Right kidney (tissue), 1 donor: Measurements from ENCODE around the gene CACNA1C.
"Not testable (repeated sequence)": the region's sequence is repeated elsewhere in the genome, so short reads cannot be mapped to it uniquely, and the experiment has no call there.

ENCODE experiments used
- DNase-seq: peaks from one replicate; pipeline ENCODE4 v3.0.0-alpha.2; 2016

The CACNA1C gene

GRCh38 chr12:2679068-2679815 lies 626.5 kb downstream of the CACNA1C start:
- no peak for DNase-seq

GRCh38 chr12:2679816-2680675 lies 627.3 kb downstream of the CACNA1C start:
- DNase-seq = no peak

- DNase-seq = no peak
Observed at GRCh38 chr12:2680676-2681039, 627.9 kb downstream of the CACNA1C start.

- no peak for DNase-seq
Observed at GRCh38 chr12:2681450-2682205, 628.8 kb downstream of the CACNA1C start.

GRCh38 chr12:2682296-2683251 lies 629.8 kb downstream of the CACNA1C start:
- DNase-seq = no peak

GRCh38 chr12:2683283-2684025 lies 630.7 kb downstream of the CACNA1C start:
- DNase-seq = no peak

DNA sequence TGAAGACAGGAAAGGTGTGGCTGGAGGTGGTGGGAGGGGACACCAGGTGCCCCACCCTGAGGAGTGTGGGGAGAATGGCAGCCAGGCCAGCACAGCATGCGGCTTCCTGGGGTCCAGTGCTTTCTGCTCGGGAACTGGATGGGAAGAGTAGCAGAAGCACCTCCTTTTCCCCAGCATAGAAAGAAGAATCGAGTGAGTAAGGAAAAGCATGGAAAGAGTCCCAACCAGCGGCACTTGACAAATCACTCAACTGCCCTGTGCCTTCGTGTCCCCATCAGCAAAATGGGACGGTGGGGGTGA lies 631.2 kb downstream of the CACNA1C start:
- not testable (repeated sequence) for DNase-seq

DNA sequence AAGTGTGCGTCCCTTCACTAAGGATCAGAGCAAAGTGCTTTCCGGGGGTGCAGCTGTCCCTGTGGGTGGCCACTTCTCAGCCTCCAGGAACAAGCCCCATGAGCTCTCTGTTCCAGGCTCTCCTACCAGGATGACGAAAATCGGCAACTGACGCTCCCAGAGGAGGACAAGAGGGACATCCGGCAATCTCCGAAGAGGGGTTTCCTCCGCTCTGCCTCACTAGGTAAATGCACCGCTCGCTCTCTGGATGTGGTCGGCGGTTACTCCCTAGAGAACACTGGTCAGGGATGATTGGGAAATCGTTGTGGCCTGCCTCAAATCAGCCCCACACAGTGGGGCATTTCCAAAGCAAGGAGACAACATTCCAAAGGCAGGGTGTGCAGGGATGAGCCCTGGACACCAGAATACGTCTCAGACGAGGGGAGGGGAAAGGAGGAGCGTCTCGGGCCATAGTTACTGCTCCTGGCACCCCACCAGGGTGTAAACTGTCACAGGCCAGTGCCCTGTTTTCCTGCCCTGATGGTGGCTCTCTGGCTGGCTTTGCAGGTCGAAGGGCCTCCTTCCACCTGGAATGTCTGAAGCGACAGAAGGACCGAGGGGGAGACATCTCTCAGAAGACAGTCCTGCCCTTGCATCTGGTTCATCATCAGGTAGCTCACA lies 633.0 kb downstream of the CACNA1C start:
- DNase-seq = not testable (repeated sequence)

DNA sequence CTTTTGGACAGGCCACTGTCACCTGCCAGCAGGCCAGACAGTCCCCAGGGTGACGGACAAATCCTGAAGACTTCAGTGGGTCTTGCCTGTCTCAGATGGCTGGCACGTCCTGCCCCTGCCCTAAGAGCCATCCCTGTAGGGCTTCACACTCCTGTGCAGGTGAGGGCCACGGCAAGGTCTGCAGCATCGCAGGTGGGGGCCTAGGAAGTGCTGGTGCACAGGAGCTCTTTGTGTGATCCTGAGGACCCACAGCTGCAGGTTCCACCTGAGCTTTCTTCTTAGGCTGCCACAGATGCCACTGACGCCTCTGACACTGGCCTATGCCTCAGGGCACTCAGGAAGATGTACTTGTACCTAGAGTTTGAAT lies 633.5 kb downstream of the CACNA1C start:
- DNase-seq = no peak

GRCh38 chr12:2687058-2687457 lies 634.3 kb downstream of the CACNA1C start:
- no peak for DNase-seq

- no peak for DNase-seq
Observed at GRCh38 chr12:2687726-2688125, 634.9 kb downstream of the CACNA1C start.

DNA sequence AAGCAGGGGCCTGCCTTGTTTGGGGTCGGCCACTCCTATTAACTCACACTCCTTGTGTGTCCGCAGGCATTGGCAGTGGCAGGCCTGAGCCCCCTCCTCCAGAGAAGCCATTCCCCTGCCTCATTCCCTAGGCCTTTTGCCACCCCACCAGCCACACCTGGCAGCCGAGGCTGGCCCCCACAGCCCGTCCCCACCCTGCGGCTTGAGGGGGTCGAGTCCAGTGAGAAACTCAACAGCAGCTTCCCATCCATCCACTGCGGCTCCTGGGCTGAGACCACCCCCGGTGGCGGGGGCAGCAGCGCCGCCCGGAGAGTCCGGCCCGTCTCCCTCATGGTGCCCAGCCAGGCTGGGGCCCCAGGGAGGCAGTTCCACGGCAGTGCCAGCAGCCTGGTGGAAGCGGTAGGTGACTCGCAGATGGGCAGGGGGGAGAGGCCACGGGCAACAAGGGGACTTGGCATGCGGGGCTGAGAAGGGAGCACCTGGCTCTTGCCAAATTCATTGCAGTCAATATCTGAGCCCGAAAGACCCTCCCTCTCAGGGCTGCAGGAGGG lies 635.7 kb downstream of the CACNA1C start:
- no peak for DNase-seq

GRCh38 chr12:2689393-2689792 lies 636.6 kb downstream of the CACNA1C start:
- no peak for DNase-seq

- DNase-seq = no peak
Observed at GRCh38 chr12:2689879-2690278, 637.1 kb downstream of the CACNA1C start.

GRCh38 chr12:2690348-2691005 lies 637.7 kb downstream of the CACNA1C start:
- DNase-seq = no peak

DNA sequence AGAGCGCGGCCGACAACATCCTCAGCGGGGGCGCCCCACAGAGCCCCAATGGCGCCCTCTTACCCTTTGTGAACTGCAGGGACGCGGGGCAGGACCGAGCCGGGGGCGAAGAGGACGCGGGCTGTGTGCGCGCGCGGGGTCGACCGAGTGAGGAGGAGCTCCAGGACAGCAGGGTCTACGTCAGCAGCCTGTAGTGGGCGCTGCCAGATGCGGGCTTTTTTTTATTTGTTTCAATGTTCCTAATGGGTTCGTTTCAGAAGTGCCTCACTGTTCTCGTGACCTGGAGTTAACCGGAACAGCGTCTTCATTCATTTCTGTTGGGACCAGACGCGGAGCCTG lies 638.2 kb downstream of the CACNA1C start:
- no peak for DNase-seq

DNA sequence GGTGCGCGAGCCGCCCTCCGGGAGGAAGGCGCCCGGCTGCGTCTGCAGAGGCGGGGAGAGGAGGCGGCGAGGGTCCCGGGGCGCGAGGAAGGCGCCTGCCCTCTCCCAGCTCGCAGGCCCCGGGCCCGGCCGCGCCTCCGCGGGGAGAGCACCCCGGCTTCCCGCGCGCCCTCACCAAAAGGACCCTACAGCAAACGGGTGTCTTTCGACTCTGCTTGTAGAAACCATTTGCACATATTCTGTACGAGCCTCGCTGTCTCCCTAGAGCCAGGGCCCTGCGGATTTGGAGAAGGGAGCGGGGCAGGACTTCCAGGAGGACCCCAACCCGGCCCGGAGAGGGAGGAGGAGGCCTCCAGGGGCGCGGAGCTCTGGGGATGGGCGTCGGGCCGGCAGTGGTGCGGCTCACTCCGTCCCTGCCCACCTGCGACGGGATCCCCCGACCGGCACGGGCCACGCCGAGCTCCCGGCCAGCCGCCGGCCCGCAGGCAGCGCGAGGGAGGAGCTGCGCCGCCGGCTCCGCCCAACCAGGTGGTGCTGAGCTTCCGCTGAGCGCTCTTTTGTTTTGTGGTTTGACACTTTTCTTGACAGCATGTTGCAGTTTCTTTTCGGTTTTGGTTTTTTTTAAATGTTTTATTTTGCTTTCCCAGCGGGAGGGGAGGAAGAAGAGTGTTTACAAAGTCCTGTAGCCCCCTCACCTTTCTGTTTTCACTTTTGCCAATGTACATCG lies 638.7 kb downstream of the CACNA1C start:
- DNase-seq = peak; percentile 88

DNA sequence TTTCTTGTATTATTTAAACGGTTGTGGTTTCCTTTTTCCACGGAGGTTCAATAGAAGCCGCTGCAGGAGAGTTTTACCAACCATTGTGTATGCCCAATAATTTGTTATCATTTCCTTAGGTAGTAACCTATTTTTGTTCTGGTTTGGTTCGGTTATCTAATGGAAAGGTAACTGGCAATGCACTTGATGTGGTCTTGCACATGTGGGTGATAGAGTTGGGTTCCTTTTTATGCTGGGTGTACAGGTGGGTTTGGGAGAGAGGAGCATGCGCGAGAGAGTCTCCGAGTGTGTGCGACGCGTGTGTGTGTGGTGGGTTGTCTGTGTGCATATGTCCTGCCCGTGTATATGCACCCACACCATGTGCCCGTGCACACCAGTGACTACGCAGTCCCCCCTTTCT lies 639.3 kb downstream of the CACNA1C start:
- no peak for DNase-seq

DNA sequence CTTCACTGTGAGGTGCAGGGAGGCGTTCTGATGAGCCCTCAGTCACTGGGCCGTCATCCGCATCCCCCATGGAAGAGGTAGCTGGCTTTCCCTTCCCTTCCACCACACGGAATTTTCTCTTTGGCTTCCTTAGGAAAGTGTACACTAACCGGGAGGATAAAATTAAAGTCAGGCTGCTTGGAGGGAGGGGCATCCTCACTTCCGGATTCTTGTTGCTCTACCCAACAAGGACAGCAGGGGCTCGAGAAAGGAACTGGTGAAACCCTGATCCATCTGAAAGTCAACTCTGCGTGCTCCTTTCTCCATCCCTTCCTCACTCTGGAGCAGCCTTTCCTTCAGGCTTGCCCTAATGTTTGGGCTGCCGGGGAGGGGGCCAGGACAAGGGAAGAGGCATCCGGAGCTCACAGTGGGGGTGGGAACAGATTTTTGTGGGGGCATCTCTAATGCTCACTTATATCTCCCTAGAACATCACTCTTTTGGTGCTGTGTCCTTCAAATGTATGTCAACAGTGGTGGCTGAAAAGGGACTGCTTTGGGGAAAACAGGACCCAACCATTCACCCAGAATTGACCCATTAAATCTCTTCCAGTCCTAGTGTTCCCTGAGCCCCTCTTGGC lies 640.6 kb downstream of the CACNA1C start:
- DNase-seq = no peak
